Ovary (tissue), 9 donors: ENCODE results near the gene ENOX1. TPM values are rescaled to one million over a fixed set of nuclear protein-coding genes. Genes with fewer than 3 reads are reported as not detected.

Source experiments
- DNase-seq, 5 donors: peaks; one replicate each; pipeline ENCODE4 v3.0.0-alpha.2; 2019 to 2020
- H3K27ac ChIP-seq, 2 donors: fragments of 200-600 bp; one replicate each; pipeline versions ENCODE4 v1.5.1 to v1.8.0; 2019 to 2022
- H3K27me3 ChIP-seq: fragments of 200-600 bp; one replicate; pipeline ENCODE4 v1.8.0; 2022
- H3K36me3 ChIP-seq: fragments of 200-600 bp; sonication (generic); one replicate; pipeline ENCODE4 v1.5.1; 2019
- H3K4me1 ChIP-seq: one replicate; pipeline ENCODE4 v1.8.1; 2013; ENCODE audit warnings: mild to moderate bottlenecking, moderate library complexity; ENCODE audit not compliant: insufficient read depth
- H3K4me3 ChIP-seq: fragments of 200-600 bp; sonication (generic); one replicate; pipeline ENCODE4 v1.5.1; 2017
- H3K9me3 ChIP-seq, 2 donors: fragments of 200-600 bp in 1 of 2; sonication (generic) in 1 of 2; one replicate each; pipeline versions ENCODE4 v1.5.1 to v1.8.1; 2013 to 2019; ENCODE audit warnings: mild to moderate bottlenecking in 1 of 2, moderate library complexity in 1 of 2
- CTCF ChIP-seq, 3 donors: fragments of 450-650 bp in 2 of 3; fragments of 200-600 bp in 1 of 3; IDR thresholded peaks; one replicate each; pipeline versions ENCODE4 v1.5.1 to v1.8.0; 2016 to 2022; ENCODE audit warnings: antibody characterized with exemption in 3 of 3, mild to moderate bottlenecking in 1 of 3
- EP300 ChIP-seq: sonication (generic); formaldehyde crosslinking; IDR thresholded peaks from one replicate; pipeline ENCODE4 v1.6.1; 2017; ENCODE audit warnings: antibody characterized with exemption
- POLR2A ChIP-seq: fragments of 450-650 bp; IDR thresholded peaks from one replicate; pipeline ENCODE4 v1.6.1; 2017; ENCODE audit warnings: antibody characterized with exemption, mild to moderate bottlenecking, moderate library complexity
- WGBS, 3 donors: extraction: QIAGEN DNeasy Blood & Tissue Kit in 1 of 3; methylation state at CpG; one replicate each; pipeline versions ENCODE4 v1.1.5 to v1.1.7; 2013 to 2017; 5-methylcytosine and 5-hydroxymethylcytosine counted together
- intact Hi-C, 4 donors: fragments of 100-400 bp; cut with DNase I; formaldehyde crosslinking; loops; one replicate each; pipeline versions ENCODE4 v1.11.0 to v1.15.1; 2022 to 2023
- polyA plus RNA-seq, 2 donors: library from polyadenylated mRNA; stranded (reverse); fragments of 200-250 nt in 1 of 2; fragments of 350-450 nt in 1 of 2; fragmentation: Illumina TruSeq in 1 of 2; extraction: RNeasy Lipid Tissue Mini Kit (QIAGEN cat#74804) in 1 of 2; gene quantifications; one replicate each; pipeline ENCODE4 v1.2.3, GENCODE V29; 2013 to 2014
- total RNA-seq, 7 donors: library from RNA; depleted of rRNA in 2 of 7; stranded (reverse); fragments of >200 nt in 2 of 7; fragmentation: NEBNext Ultra II Directional in 3 of 7; extraction: Animal tissue kit (Norgen Biotek cat#: 25700) in 3 of 7; gene quantifications; one replicate each; pipeline versions ENCODE4 v1.1.0 to v1.2.4, GENCODE V29; 2016 to 2023
- donor health status: DM: no; HTN: no; CAD: no; lungs with moderate emphysema.
- donor health status: DM: no; HTN: no; CAD: no.
- donor health status: Bipolar disorder and iron deficiency.
- donor health status: DM: yes; HTN: yes; CAD: no.
- donor health status: DM: no; HTN: no; CAD: no.
- donor health status: DM: yes; HTN: yes; CAD: no.

ENOX1 gene
- total and polyA plus RNA-seq, 9 donors = 3.6 to 17.5 (median 7.8) TPM

GRCh38 chr13:43555667-43556066 lies 231.1 kb downstream of the ENOX1 start:
- H3K27me3 ChIP-seq = no peaks in the 10 kb centered on the region
- H3K27ac ChIP-seq = no peak overlapping the region
- no peaks in the 10 kb centered on the region for H3K9me3 ChIP-seq
- intact Hi-C loops = no loop called here
- H3K4me1 ChIP-seq = no peaks in the 10 kb centered on the region
- H3K36me3 ChIP-seq = no peaks in the 10 kb centered on the region
- TF ChIP-seq POLR2A = no peak
- TF ChIP-seq EP300 = no peak
- no peak for TF ChIP-seq CTCF (IDR thresholded peaks at IDR 0.05)
- H3K4me3 ChIP-seq = no peak overlapping the region
- DNase-seq = no peak
- WGBS, 3 donors = 95 to 97% (median 96%) methylated on average over 2 of the region's 2 CpGs

GRCh38 chr13:43551897-43552456 lies 234.8 kb downstream of the ENOX1 start:
- intact Hi-C loops = no loop called here
- Histone ChIP-seq H3K4me3 (no peak overlapping the region), H3K4me1 (peaks cover 4% of the 10 kb centered on the region), H3K27me3 (no peaks in the 10 kb centered on the region), H3K36me3 (no peaks in the 10 kb centered on the region), H3K9me3 (no peaks in the 10 kb centered on the region), H3K27ac (no peak overlapping the region)
- WGBS, 3 donors = 92 to 95% (median 94%) methylated on average over 3 of the region's 3 CpGs
- TF ChIP-seq CTCF (IDR thresholded peaks at IDR 0.05) = no peak
- no peak for TF ChIP-seq EP300
- no peak for TF ChIP-seq POLR2A
- no peak for DNase-seq

DNA sequence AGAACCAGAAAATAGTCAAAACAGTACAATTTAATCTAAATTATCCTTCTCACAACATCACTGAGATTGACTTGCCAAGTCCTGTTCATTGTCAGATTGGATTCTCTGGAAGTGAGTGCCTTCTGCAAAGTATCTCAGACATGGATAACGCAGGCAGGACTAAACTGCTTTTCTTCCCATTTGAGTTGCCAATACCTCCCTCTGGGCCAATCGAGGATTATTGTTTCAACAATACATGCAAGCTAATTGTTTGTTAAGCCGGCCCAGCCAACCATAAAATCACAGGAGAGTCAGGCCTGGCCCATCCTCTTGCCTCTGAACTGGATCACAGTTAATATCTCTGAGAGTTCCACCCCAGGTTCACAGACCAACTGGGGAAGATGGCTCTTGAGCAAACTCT lies 240.0 kb downstream of the ENOX1 start:
- intact Hi-C loops = no loop called here
- TF ChIP-seq EP300 = no peak
- TF ChIP-seq CTCF (IDR thresholded peaks at IDR 0.05) = no peak
- no peak for TF ChIP-seq POLR2A
- DNase-seq = no peak
- 40 to 44% (median 42%) methylated on average over 3 of the region's 3 CpGs for WGBS, 3 donors
- H3K9me3 ChIP-seq = no peaks in the 10 kb centered on the region
- H3K36me3 ChIP-seq = no peaks in the 10 kb centered on the region
- no peak overlapping the region for H3K4me3 ChIP-seq
- H3K4me1 ChIP-seq = peaks cover 21% of the 10 kb centered on the region
- no peak overlapping the region for H3K27ac ChIP-seq
- H3K27me3 ChIP-seq = no peaks in the 10 kb centered on the region

DNA sequence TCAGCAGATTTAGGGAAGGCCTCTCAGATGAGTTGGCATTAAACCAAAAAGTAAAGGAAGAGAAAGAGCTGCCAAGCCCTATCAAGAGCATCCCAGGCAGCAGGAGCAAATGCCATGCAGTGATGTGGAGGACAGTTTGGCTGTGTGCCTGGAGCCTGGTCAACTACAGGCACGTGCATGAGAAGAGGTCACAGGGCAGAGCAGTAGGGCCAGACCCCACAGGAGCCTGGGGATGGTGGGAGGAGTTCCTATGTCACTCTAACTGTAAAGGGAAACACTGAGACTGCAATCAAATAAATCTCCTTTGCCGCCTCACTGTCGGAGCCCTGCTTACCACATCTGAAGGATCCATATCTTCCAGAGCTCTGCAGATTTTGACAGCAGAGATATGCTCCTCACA lies 240.5 kb downstream of the ENOX1 start:
- Histone ChIP-seq H3K4me3 (no peak overlapping the region), H3K27me3 (no peaks in the 10 kb centered on the region), H3K9me3 (no peaks in the 10 kb centered on the region), H3K27ac (no peak overlapping the region), H3K4me1 (peaks cover 21% of the 10 kb centered on the region), H3K36me3 (no peaks in the 10 kb centered on the region)
- intact Hi-C loops = no loop called here
- 45 to 56% (median 51%) methylated on average over 3 of the region's 3 CpGs for WGBS, 3 donors
- TF ChIP-seq EP300 (no peak), POLR2A (no peak), CTCF (IDR thresholded peaks at IDR 0.05) (no peak)
- peak in 4 of 5 donors; percentile 32 to 59 (median 50) for DNase-seq
